ENCODE results near the gene XRCC5. TPM values are rescaled to one million over a fixed set of nuclear protein-coding genes. Genes with fewer than 3 reads are reported as not detected.

XRCC5 gene
- total RNA-seq, 1 experiment from 2014 or later: 290 TPM

DNA sequence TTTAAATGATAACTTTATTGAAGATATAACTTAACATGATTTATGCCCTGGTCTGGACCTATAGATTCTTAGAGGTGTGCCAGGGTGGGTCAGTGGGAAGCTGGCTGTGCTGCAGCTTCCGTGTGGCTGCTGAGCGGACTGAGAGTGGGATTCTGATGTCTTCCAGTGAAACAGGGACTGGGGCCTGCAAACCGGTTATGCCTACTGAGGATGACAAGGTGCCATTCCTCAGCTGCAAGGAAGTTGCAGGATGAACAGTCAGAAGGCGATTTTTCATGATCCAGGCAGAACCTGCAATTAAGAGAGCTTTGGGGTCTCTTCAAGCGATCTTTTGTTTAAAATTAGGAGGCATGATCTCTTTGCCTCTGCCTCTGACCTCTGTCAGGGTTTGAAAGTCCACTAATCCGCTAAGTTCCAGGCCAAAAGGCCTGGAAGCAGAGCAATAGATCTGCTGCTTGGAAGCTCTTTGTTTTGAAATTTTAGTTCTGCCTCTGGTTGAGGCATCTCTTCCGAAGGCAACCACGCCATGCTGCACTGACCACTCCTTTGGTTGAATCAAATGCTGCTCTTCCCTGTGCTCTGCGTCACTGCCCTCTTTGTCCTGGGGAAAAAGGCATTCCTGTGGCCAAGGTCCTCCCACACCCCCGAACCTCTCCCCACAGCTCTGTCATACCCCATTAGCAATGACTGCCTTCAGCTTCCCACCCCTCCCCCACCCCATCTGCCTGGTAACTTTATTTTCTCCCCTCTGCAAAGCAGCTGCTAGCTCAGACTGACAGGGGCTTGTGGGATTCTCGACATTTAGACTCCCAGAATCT lies 25.5 kb upstream of the XRCC5 start:
- no peaks in the 10 kb centered on the region for H3K36me3 ChIP-seq (ENCODE audit: low read depth, low read length)
- no peaks in the 10 kb centered on the region for H3K27me3 ChIP-seq (ENCODE audit: low read length)
- H3K4me2 ChIP-seq (ENCODE audit: low read length): no peak overlapping the region
- H3K4me3 ChIP-seq (ENCODE audit: low read length): no peak overlapping the region
- ATAC-seq: no peak
- no peak for TF ChIP-seq EZH2phosphoT487 (IDR thresholded peaks at IDR 0.05; ENCODE audit: borderline replicate concordance, low read length)
- no peak for TF ChIP-seq EZH2 (IDR thresholded peaks at IDR 0.05; ENCODE audit: low read length, unreplicated experiment)
- TF ChIP-seq, protein P1, sequence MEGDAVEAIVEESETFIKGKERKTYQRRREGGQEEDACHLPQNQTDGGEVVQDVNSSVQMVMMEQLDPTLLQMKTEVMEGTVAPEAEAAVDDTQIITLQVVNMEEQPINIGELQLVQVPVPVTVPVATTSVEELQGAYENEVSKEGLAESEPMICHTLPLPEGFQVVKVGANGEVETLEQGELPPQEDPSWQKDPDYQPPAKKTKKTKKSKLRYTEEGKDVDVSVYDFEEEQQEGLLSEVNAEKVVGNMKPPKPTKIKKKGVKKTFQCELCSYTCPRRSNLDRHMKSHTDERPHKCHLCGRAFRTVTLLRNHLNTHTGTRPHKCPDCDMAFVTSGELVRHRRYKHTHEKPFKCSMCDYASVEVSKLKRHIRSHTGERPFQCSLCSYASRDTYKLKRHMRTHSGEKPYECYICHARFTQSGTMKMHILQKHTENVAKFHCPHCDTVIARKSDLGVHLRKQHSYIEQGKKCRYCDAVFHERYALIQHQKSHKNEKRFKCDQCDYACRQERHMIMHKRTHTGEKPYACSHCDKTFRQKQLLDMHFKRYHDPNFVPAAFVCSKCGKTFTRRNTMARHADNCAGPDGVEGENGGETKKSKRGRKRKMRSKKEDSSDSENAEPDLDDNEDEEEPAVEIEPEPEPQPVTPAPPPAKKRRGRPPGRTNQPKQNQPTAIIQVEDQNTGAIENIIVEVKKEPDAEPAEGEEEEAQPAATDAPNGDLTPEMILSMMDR (conservative IDR thresholded peaks at IDR 0.05; ENCODE audit: low read depth, low read length): no peak
- H3K4me1 ChIP-seq (ENCODE audit: insufficient read depth, low read length): peaks cover 7% of the 10 kb centered on the region; the same call in 1 of the 2 replicates
- no peak overlapping the region for H3K27ac ChIP-seq (ENCODE audit: low read length)
- POLR2A ChIA-PET (ENCODE audit: unreplicated experiment): interaction anchor here (0.6 kb wide), 1 partner anchor 270 kb away, joined by 4 read pairs; no protein-coding TSS in a partner anchor
- H3K9me3 ChIP-seq (ENCODE audit: low read length): no peaks in the 10 kb centered on the region
- no peak overlapping the region for H3K9ac ChIP-seq (ENCODE audit: low read length)
- peaks cover 5% of the 10 kb centered on the region; the same call in 1 of the 2 replicates for H3K79me2 ChIP-seq (ENCODE audit: low read length)
- DNase-seq: no peak
- no TSS peak for BruUV-seq (replicated peaks)
- H3K9me2 ChIP-seq (replicated peaks; ENCODE audit: low read length): no peaks in the 10 kb centered on the region
- no peak overlapping the region for H2AFZ ChIP-seq (ENCODE audit: low read length)
- no peaks in the 10 kb centered on the region for H4K20me1 ChIP-seq (ENCODE audit: low read length)
- CTCF ChIA-PET: no interaction called here
- intact Hi-C loops (cut with micrococcal nuclease): no loop called here
- H3F3A ChIP-seq (ENCODE audit: low read length, unreplicated experiment): no peaks in the 10 kb centered on the region

DNA sequence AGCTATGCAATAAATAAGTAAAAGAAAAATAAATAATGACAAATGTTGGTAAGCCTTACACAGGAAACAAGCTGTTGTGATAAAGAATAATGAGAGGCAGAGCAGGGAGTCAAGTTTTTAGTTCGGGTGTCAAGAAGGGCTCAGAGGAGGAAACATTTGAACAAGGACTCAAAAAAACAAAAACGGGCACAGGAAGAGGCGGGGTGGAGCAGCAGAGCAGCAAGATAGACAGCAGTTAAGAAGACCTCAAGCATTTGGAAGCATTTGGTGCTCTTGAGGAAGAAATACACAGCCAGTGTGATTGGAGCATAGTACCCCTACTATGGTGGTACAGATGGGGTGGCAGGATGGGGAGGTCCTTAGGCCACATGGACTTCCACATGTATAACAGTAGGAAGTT lies 24.6 kb upstream of the XRCC5 start:
- TF ChIP-seq EZH2phosphoT487 (IDR thresholded peaks at IDR 0.05; ENCODE audit: borderline replicate concordance, low read length) (no peak), EZH2 (IDR thresholded peaks at IDR 0.05; ENCODE audit: low read length, unreplicated experiment) (no peak)
- TF ChIP-seq, protein P1 (conservative IDR thresholded peaks at IDR 0.05; ENCODE audit: low read depth, low read length): no peak
- ChIA-PET CTCF (no interaction called here), POLR2A (ENCODE audit: unreplicated experiment) (no interaction called here)
- no peaks in the 10 kb centered on the region for H4K20me1 ChIP-seq (ENCODE audit: low read length)
- no peaks in the 10 kb centered on the region for H3K36me3 ChIP-seq (ENCODE audit: low read depth, low read length)
- H3K27ac ChIP-seq (ENCODE audit: low read length): no peak overlapping the region
- H3K4me2 ChIP-seq (ENCODE audit: low read length): no peak overlapping the region
- H3K79me2 ChIP-seq (ENCODE audit: low read length): peaks cover 5% of the 10 kb centered on the region; the same call in 1 of the 2 replicates
- H3K9me3 ChIP-seq (ENCODE audit: low read length): no peaks in the 10 kb centered on the region
- no peaks in the 10 kb centered on the region for H3K27me3 ChIP-seq (ENCODE audit: low read length)
- ATAC-seq (no peak), DNase-seq (no peak)
- no TSS peak for BruUV-seq (replicated peaks)
- no peak overlapping the region for H3K4me3 ChIP-seq (ENCODE audit: low read length)
- H3F3A ChIP-seq (ENCODE audit: low read length, unreplicated experiment): no peaks in the 10 kb centered on the region
- intact Hi-C loops (cut with micrococcal nuclease): no loop called here
- no peaks in the 10 kb centered on the region for H3K9me2 ChIP-seq (replicated peaks; ENCODE audit: low read length)
- H3K9ac ChIP-seq (ENCODE audit: low read length): no peak overlapping the region
- no peak overlapping the region for H2AFZ ChIP-seq (ENCODE audit: low read length)
- peaks cover 7% of the 10 kb centered on the region; the same call in 1 of the 2 replicates for H3K4me1 ChIP-seq (ENCODE audit: insufficient read depth, low read length)

Measured in PC-3 (cell line).